ENCODE results near the gene RXRG.
A peak's percentile ranks its signal among the peaks of the same experiment; 100 is the strongest.

RXRG gene

GRCh38 chr1:165392634-165393571 is 52.0 kb downstream of the RXRG start:
- H3K9ac ChIP-seq: no peak overlapping the region
- H3K27ac ChIP-seq: no peak overlapping the region
- no peaks in the 10 kb centered on the region for H3K27me3 ChIP-seq (ENCODE audit: control insufficient read depth, insufficient read depth, low read length)
- no peak overlapping the region for H3K4me3 ChIP-seq (ENCODE audit: low read depth, low read length)
- H2AFZ ChIP-seq: peak overlapping the region; percentile 14
- peak; percentile 77 for TF ChIP-seq CTCF (IDR thresholded peaks at IDR 0.05)
- no peaks in the 10 kb centered on the region for H3K4me1 ChIP-seq
- H3K4me2 ChIP-seq (ENCODE audit: low read length): no peak overlapping the region
- no peaks in the 10 kb centered on the region for H3K36me3 ChIP-seq (ENCODE audit: control insufficient read depth, insufficient read depth, low read length)
- H3K9me3 ChIP-seq (ENCODE audit: control insufficient read depth, low read length): no peaks in the 10 kb centered on the region
- no peaks in the 10 kb centered on the region for H3K79me2 ChIP-seq

- H3K27me3 ChIP-seq (ENCODE audit: control insufficient read depth, insufficient read depth, low read length): no peaks in the 10 kb centered on the region
- H3K79me2 ChIP-seq: no peaks in the 10 kb centered on the region
- H2AFZ ChIP-seq: no peak overlapping the region
- TF ChIP-seq CTCF (IDR thresholded peaks at IDR 0.05): no peak
- no peaks in the 10 kb centered on the region for H3K36me3 ChIP-seq (ENCODE audit: control insufficient read depth, insufficient read depth, low read length)
- H3K4me3 ChIP-seq (ENCODE audit: low read depth, low read length): no peak overlapping the region
- H3K27ac ChIP-seq: no peak overlapping the region
- H3K4me1 ChIP-seq: no peaks in the 10 kb centered on the region
- H3K9me3 ChIP-seq (ENCODE audit: control insufficient read depth, low read length): no peaks in the 10 kb centered on the region
- H3K9ac ChIP-seq: no peak overlapping the region
- H3K4me2 ChIP-seq (ENCODE audit: low read length): no peak overlapping the region
These were observed 55.3 kb downstream of the RXRG start for GRCh38 chr1:165389609-165390008.

- no peaks in the 10 kb centered on the region for H3K36me3 ChIP-seq (ENCODE audit: control insufficient read depth, insufficient read depth, low read length)
- H3K9ac ChIP-seq: no peak overlapping the region
- H3K27me3 ChIP-seq (ENCODE audit: control insufficient read depth, insufficient read depth, low read length): no peaks in the 10 kb centered on the region
- no peak overlapping the region for H3K27ac ChIP-seq
- no peaks in the 10 kb centered on the region for H3K9me3 ChIP-seq (ENCODE audit: control insufficient read depth, low read length)
- no peaks in the 10 kb centered on the region for H3K79me2 ChIP-seq
- TF ChIP-seq CTCF (IDR thresholded peaks at IDR 0.05): no peak
- no peak overlapping the region for H2AFZ ChIP-seq
- no peak overlapping the region for H3K4me2 ChIP-seq (ENCODE audit: low read length)
- no peaks in the 10 kb centered on the region for H3K4me1 ChIP-seq
- H3K4me3 ChIP-seq (ENCODE audit: low read depth, low read length): no peak overlapping the region
These were observed 57.0 kb downstream of the RXRG start for GRCh38 chr1:165387961-165388360.

GRCh38 chr1:165387505-165387904 is 57.4 kb downstream of the RXRG start:
- Histone ChIP-seq H3K27ac (no peak overlapping the region), H3K27me3 (ENCODE audit: control insufficient read depth, insufficient read depth, low read length) (no peaks in the 10 kb centered on the region), H3K4me1 (no peaks in the 10 kb centered on the region), H3K9ac (no peak overlapping the region), H3K36me3 (ENCODE audit: control insufficient read depth, insufficient read depth, low read length) (no peaks in the 10 kb centered on the region), H3K4me2 (ENCODE audit: low read length) (no peak overlapping the region), H3K79me2 (no peaks in the 10 kb centered on the region), H3K4me3 (ENCODE audit: low read depth, low read length) (no peak overlapping the region), H3K9me3 (ENCODE audit: control insufficient read depth, low read length) (no peaks in the 10 kb centered on the region), H2AFZ (no peak overlapping the region)
- no peak for TF ChIP-seq CTCF (IDR thresholded peaks at IDR 0.05)
